Stimulated activated CD4-positive, alpha-beta T cell treated with anti-CD3 and anti-CD28 coated beads, Interleukin-15, amount 100 ng/mL, for 24 hours (primary cell): ENCODE data around the gene CASZ1.

Experiments
- DNase-seq: peaks from one replicate; pipeline ENCODE4 v3.0.0-alpha.2; 2020

The CASZ1 gene

GRCh38 chr1:10791105-10791951, 5.1 kb downstream of the CASZ1 start:
- no peak for DNase-seq

GRCh38 chr1:10789803-10790702, 6.4 kb downstream of the CASZ1 start:
- DNase-seq, result no peak

DNA sequence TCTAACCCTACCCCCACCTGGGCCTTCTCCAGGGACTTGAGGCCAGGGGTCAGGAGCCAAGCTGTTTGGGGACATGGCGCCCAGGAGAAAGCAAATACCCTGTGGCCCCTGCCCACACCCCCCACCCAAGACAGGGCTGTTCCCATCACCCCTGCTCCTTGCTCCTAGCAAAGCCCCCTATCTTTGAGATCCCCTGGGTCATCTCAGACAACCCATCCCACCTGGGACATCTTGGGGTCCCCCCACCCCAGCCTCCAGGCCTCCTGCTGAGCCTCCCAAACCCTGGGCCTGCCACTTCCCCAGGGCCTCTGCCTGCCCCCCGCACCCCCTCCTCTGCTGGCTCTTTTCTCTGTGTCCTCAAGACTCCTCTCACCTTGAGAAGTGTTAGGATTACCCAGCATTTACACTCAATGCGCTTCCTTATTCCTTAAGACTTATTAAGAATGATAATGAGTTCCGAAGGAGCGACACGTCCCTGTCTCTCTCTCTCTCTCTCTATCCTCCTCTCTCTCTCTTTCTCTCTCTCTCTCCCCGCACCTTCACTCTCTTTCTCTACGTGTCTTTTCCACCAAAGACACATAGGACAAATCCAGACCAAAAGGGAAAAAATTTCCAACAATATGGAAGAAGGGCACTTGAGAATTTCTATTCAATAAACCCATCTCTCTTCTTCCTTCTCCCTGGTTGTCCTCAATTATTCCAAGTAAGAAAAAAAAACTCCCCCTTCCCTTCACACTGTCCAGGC, 7.2 kb downstream of the CASZ1 start:
- DNase-seq, result no peak

DNA sequence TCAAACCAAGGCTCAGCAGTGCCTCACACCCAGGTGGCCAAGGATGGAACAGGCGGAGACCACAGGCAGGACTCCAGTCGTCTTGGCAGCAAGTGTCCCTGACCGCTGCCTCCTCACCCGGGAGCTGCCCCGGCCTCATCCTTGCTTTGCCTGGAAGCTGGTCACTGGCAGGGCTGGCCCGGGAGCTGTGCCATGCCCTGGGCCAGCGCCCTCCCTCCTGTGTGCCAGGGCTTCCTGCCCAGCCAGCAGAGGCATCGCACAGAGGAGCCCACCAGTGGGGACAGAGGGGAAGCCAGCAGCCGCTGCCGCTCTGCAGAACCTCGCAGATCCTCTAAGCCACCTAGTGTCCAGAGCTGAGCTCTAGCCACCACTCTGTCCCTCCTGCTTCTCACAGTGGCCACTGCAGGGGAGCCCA, 7.8 kb downstream of the CASZ1 start:
- DNase-seq, result no peak

DNA sequence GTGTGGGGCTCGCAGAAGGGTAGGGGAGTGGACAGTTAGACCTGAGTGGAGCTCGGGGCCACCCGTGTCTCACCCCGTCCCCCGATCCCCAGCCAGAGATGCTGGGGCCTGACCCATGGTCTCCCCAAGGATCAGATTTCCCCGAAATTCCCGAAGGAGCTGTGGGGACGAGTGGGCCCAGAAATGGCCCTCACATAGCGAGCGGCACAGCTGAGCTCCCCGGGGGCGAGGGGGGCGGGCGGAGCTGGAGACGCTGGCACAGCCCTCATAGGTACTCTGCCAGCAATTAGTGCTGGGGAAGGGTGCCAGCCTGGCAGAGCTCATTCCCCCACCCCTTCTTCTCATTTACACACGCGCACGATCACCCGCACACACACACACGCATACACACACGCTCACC, 9.2 kb downstream of the CASZ1 start:
- no peak for DNase-seq

DNA sequence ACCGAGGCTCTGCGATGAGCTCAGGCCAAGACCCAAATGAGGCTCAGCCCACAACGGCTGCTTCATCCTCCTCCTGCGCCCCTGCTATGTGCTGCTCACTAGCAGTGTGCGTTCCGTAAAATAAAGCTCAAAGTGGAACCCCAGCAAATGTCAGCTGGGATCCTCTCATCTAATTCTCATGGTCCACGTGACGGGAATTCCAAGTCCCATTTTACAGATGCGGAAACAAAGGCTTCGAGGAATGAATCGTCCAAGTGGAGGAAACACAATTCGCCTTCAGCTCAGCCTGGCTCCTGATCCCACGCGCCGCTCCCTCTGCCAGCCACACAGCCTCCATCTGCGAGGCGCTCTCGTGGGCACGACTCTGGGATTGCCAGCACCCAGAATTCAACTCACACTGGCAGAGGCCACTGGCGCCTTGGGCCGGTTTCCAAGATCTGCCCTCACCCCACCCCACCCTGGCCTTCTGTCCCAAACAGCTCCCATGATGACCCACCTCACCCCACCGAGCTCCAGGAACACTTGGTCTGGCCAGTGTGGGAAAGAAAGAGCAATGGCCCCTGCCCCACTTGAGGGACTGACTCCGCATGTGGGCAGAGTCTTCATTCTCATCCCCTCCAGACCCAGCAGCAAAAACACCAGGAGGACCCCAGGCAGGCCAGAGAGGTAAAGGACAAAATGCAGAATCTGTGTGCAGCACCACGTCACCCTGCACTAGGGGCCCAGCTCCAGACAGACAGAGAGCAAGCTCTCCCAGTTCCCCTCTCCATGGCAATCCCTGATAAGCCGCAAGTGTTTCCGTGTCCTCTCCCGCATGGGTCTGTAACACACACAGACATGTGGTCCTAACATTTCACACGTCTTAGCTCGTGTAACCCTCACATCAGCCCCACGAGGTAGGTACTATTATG, 10.5 kb downstream of the CASZ1 start:
- no peak for DNase-seq

GRCh38 chr1:10784998-10785727, 11.3 kb downstream of the CASZ1 start:
- no peak for DNase-seq

- no peak for DNase-seq
These were observed 13.8 kb downstream of the CASZ1 start for GRCh38 chr1:10782491-10783244.

- no peak for DNase-seq
These were observed 15.3 kb downstream of the CASZ1 start for GRCh38 chr1:10781137-10781536.

GRCh38 chr1:10779841-10780240, 16.6 kb downstream of the CASZ1 start:
- no peak for DNase-seq

- DNase-seq, result no peak
These were observed 17.2 kb downstream of the CASZ1 start for GRCh38 chr1:10779201-10779600.

- no peak for DNase-seq
These were observed 17.8 kb downstream of the CASZ1 start for GRCh38 chr1:10778640-10779039.

DNA sequence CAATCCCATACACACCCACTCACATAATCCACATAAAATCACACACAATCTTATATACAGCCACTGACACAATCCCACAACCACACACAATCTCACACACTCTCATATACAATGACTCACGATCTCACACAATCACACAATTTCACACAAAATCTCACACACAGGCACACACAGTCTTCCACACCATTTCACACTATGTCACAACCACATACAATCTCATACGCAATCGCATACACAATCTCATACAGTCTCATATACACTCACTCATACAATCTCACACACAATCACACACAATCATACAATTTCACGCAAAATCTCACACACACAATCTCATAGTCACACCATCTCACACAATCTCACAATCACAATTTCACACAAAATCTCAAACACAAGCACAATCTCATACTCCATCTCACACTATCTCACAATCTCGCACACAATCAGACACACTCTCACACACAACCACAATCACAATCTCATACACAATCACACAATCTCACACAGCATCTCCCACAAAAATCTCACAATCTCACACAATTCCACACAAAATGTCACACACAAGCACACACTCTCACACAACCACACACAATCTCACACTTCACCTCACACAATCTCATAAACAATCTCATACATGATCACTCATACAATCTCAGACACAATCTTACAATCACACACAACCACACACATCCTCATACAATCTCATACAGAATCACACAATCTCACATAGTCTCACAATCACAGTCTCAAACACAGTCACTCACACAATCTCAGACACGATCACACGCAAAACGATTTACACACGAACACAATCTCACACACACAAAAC, 18.5 kb downstream of the CASZ1 start:
- no peak for DNase-seq

- DNase-seq, result no peak
These were observed 20.1 kb downstream of the CASZ1 start for GRCh38 chr1:10776190-10776905.

- DNase-seq, result no peak
These were observed 20.7 kb downstream of the CASZ1 start for GRCh38 chr1:10775763-10776162.

DNA sequence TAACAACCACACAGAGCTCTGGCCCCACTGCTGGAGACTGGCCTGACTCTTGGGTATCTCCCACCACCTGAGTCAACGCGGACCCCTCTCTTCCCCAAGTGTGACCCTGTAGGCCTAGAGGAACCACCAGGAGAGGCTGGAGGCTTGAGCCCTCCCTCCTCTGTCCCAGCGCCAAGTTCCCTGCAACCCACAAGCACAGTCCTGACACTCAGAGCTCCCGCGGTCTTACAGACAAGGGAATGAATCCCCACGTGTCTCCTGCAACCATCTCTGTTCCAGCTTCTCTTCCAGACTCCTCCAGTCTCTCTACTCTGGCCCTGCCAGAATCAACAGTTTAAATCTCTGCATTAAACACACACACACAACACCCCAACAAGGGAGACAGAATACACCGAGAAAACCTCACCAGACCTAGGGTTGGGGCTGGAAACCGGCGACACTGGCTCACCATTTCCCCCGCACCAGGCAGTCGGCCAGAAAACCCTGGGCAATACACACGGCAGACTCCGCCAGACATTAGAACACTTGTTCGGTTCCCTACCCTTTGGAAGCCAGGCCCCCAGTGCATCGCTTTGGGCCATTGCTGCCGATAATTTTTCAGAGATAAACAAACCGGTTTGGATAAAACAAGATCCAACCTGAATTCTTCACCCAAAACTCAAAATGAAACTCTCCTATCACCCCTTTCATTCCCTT, 21.7 kb downstream of the CASZ1 start:
- DNase-seq, result no peak

DNA sequence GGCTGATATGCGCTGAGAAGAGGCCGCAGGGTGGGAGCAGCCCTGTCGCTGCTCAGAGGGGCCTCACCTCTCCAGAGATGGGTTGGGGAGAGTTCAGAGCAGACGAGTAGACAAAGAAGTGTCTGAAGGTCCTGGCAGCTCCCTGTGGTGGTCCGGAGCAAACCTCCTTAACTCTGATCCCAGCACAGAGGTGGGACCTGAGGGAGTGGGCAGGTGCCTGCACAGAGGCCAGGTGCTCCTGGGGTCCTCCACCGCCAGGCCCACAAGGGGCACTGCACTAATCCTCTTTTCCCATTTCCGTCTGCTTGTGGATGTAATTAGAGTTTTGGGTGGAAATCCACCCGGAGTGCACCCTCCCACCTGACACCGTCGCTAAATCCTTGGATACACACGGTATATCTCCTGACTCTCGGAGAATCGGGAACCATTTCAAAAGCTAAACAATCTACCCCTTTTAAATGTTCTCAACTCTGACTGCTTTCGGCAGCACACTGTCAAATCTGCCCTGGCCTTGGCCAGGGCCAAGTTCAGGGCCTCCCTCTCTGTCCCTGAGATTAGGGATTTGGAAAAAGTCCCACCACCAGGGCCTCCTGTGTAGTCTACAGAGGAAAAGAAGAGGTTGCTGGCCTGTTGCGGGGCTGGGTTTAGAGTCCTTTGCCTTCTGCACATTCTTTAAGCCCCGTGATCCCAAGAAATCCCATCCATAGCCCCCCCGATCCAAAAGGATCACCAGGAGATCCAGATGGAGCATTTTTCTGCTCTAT, 22.4 kb downstream of the CASZ1 start:
- no peak for DNase-seq

DNA sequence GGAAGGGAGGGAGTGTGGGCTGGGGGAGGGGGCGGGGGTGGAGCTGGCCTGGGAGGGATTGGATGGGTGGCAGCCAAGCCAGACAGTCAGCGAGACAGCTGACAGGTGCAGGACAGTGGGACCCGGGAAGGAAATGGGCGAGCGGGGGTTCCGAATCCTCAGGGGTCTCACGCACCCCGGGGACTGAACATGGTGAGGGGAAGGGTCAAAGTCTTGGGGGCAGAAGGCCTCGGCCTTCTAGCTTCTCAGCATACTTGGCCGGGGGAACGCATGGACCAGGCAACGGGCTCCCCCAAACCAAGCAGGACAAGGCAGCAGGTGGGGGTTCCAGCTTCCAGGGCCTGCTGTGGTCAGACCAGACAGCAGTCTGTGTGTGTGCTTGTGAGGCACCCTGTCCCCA, 23.1 kb downstream of the CASZ1 start:
- DNase-seq, result no peak
